PC-3 (cell line): ENCODE data around the gene TWF2. TPM values are rescaled to one million over a fixed set of nuclear protein-coding genes. Genes with fewer than 3 reads are reported as not detected.
A peak's percentile ranks its signal among the peaks of the same experiment; 100 is the strongest.

ENCODE experiments used
- ATAC-seq: fragments of 200-7000 bp; cut with Tn5 transposase; 2 replicates; pipeline ENCODE4 v1.9.1; 2020; ENCODE audit warnings: mild to moderate bottlenecking, moderate library complexity
- BruUV-seq: library from RNA; stranded (reverse); fragments of 400-500 nt; replicated peaks from 2 replicates; lab custom pipeline; 2021; lab: Mats Ljungman, UMichigan
- CTCF ChIA-PET: fragments of 300-600 bp; sonication (Branson Sonifier 250); formaldehyde crosslinking; loops from one replicate; lab custom pipeline; 2022; ENCODE audit warnings: antibody characterized with exemption; lab: Charles Lee
- POLR2A ChIA-PET: fragments of 300-600 bp; sonication (Branson Sonifier 250); formaldehyde crosslinking; loops from one replicate; lab custom pipeline; 2022; ENCODE audit warnings: antibody characterized with exemption; ENCODE audit not compliant: unreplicated experiment; lab: Charles Lee
- DNase-seq: peaks from one replicate; pipeline ENCODE4 v3.0.0-alpha.2; 2015
- H2AFZ ChIP-seq: fragments of 300-600 bp; sonication (generic); 2 replicates; pipeline ENCODE4 v1.6.0; 2016; ENCODE audit warnings: antibody characterized with exemption, low read length
- H3F3A ChIP-seq: fragments of 300-600 bp; sonication (generic); one replicate; pipeline ENCODE4 v1.6.0; 2017; ENCODE audit warnings: antibody characterized with exemption, low read length, control low read depth, mild to moderate bottlenecking; ENCODE audit not compliant: unreplicated experiment
- H3K27ac ChIP-seq: fragments of 300-600 bp; sonication (generic); 2 replicates; pipeline ENCODE4 v1.5.1; 2016; ENCODE audit warnings: mild to moderate bottlenecking, low read length
- H3K27me3 ChIP-seq: fragments of 300-600 bp; sonication (generic); 2 replicates; pipeline ENCODE4 v1.6.1; 2016; ENCODE audit warnings: low read length, mixed read lengths
- H3K36me3 ChIP-seq: fragments of 300-600 bp; sonication (generic); 2 replicates; pipeline ENCODE4 v1.6.1; 2016; ENCODE audit warnings: low read depth, mixed run types, low read length, mixed read lengths
- H3K4me1 ChIP-seq: fragments of 300-600 bp; sonication (generic); 2 replicates; pipeline ENCODE4 v1.5.1; 2016; ENCODE audit warnings: low read length; ENCODE audit not compliant: insufficient read depth
- H3K4me2 ChIP-seq: fragments of 300-600 bp; sonication (generic); 2 replicates; pipeline ENCODE4 v1.6.0; 2016; ENCODE audit warnings: low read length
- H3K4me3 ChIP-seq: fragments of 300-600 bp; sonication (generic); 2 replicates; pipeline ENCODE4 v1.5.1; 2016; ENCODE audit warnings: mild to moderate bottlenecking, low read length, mixed read lengths
- H3K79me2 ChIP-seq: fragments of 300-600 bp; sonication (generic); 2 replicates; pipeline ENCODE4 v1.6.1; 2017; ENCODE audit warnings: low read length, mixed read lengths
- H3K9ac ChIP-seq: fragments of 300-600 bp; sonication (generic); 2 replicates; pipeline ENCODE4 v1.6.0; 2016; ENCODE audit warnings: mild to moderate bottlenecking, low read length
- H3K9me2 ChIP-seq: fragments of 300-600 bp; sonication (generic); replicated peaks from 2 replicates; pipeline ENCODE4 v1.6.1; 2016; ENCODE audit warnings: mixed run types, low read length, mixed read lengths
- H3K9me3 ChIP-seq: fragments of 300-600 bp; sonication (generic); 2 replicates; pipeline ENCODE4 v1.6.1; 2016; ENCODE audit warnings: low read length, mixed read lengths
- H4K20me1 ChIP-seq: fragments of 300-600 bp; sonication (generic); 2 replicates; pipeline ENCODE4 v1.6.1; 2016; ENCODE audit warnings: low read length, mixed read lengths
- CTCF ChIP-seq: fragments of 300-600 bp; sonication (generic); conservative IDR thresholded peaks from 2 replicates; pipeline ENCODE4 v1.5.1; 2017; ENCODE audit warnings: antibody characterized with exemption, low read depth, mild to moderate bottlenecking, low read length
- EZH2 ChIP-seq: fragments of 300-600 bp; sonication (generic); IDR thresholded peaks from one replicate; pipeline ENCODE4 v1.6.1; 2017; ENCODE audit warnings: antibody characterized with exemption, mild to moderate bottlenecking, low read length; ENCODE audit not compliant: unreplicated experiment
- EZH2phosphoT487 ChIP-seq: fragments of 300-600 bp; sonication (generic); IDR thresholded peaks from 2 replicates; pipeline ENCODE4 v1.6.1; 2018; ENCODE audit warnings: mild to moderate bottlenecking, antibody characterized with exemption, low read length, borderline replicate concordance
- intact Hi-C: fragments of 100-400 bp; cut with micrococcal nuclease; formaldehyde crosslinking; loops from 2 replicates; pipeline ENCODE4 v1.9.0; 2023
- total RNA-seq: library from RNA; depleted of rRNA; stranded (reverse); fragments of >200 nt; gene quantifications from 2 replicates; pipeline ENCODE4 v1.2.3, GENCODE V29; 2014

The TWF2 gene
- total RNA-seq, 1 experiment from 2014 or later: 147 TPM

GRCh38 chr3:52253314-52254304 is 14.7 kb upstream of the TWF2 start:
- peaks cover 54% of the 10 kb centered on the region for H3K36me3 ChIP-seq
- H3K27me3 ChIP-seq: no peaks in the 10 kb centered on the region
- ATAC-seq (peak; percentile 11; the same call in 1 of the 2 replicates), DNase-seq (no peak)
- no peak overlapping the region for H2AFZ ChIP-seq
- H3K9me2 ChIP-seq: no peaks in the 10 kb centered on the region
- no peak overlapping the region for H3K4me2 ChIP-seq
- no peak overlapping the region for H3K9ac ChIP-seq
- BruUV-seq: no TSS peak
- no peaks in the 10 kb centered on the region for H4K20me1 ChIP-seq
- ChIA-PET CTCF (interaction anchor here (0.6 kb wide), 1 partner anchor 34 kb away, joined by 3 read pairs; no protein-coding TSS in a partner anchor), POLR2A (no interaction called here)
- TF ChIP-seq EZH2 (no peak), CTCF (no peak), EZH2phosphoT487 (no peak)
- intact Hi-C loops: no loop called here
- H3K79me2 ChIP-seq: peaks cover 4% of the 10 kb centered on the region; the same call in 1 of the 2 replicates
- H3K9me3 ChIP-seq: no peaks in the 10 kb centered on the region
- peaks cover 6% of the 10 kb centered on the region for H3F3A ChIP-seq
- H3K4me1 ChIP-seq: no peaks in the 10 kb centered on the region
- H3K27ac ChIP-seq: no peak overlapping the region
- no peak overlapping the region for H3K4me3 ChIP-seq

- H3K79me2 ChIP-seq: no peaks in the 10 kb centered on the region
- H3K4me1 ChIP-seq: peaks cover 14% of the 10 kb centered on the region
- BruUV-seq: no TSS peak
- H3K9me2 ChIP-seq: no peaks in the 10 kb centered on the region
- ChIA-PET CTCF (no interaction called here), POLR2A (interaction anchor here (0.6 kb wide), 2 partner anchors 13 to 84 kb away, joined by 3 to 5 read pairs; no protein-coding TSS in a partner anchor)
- H3F3A ChIP-seq: peaks cover 6% of the 10 kb centered on the region
- no peak overlapping the region for H2AFZ ChIP-seq
- ATAC-seq: no peak
- no peak overlapping the region for H3K27ac ChIP-seq
- H3K9me3 ChIP-seq: no peaks in the 10 kb centered on the region
- H3K27me3 ChIP-seq: no peaks in the 10 kb centered on the region
- no peak overlapping the region for H3K9ac ChIP-seq
- intact Hi-C loops: no loop called here
- H3K36me3 ChIP-seq: peaks cover 21% of the 10 kb centered on the region
- no peak overlapping the region for H3K4me3 ChIP-seq
- H3K4me2 ChIP-seq: no peak overlapping the region
- no peaks in the 10 kb centered on the region for H4K20me1 ChIP-seq
- DNase-seq: no peak
- TF ChIP-seq EZH2: no peak
- TF ChIP-seq EZH2phosphoT487: no peak
- no peak for TF ChIP-seq CTCF
Measured at GRCh38 chr3:52250122-52250521, 11.2 kb upstream of the TWF2 start.
